ENCODE data around the gene PWWP2B. TPM values are rescaled to one million over a fixed set of nuclear protein-coding genes. Genes with fewer than 3 reads are reported as not detected.

PWWP2B gene
- total RNA-seq, 1 donor from 2014 or later = 7.6 TPM

GRCh38 chr10:132393695-132394181 is 3.3 kb upstream of the PWWP2B start:
- Mint-ChIP-seq H3K27ac (ENCODE audit: unreplicated experiment) (no peak overlapping the region), H3K4me3 (ENCODE audit: unreplicated experiment) (no peak overlapping the region), H3K27me3 (ENCODE audit: unreplicated experiment) (peaks cover 9% of the 10 kb centered on the region), H3K36me3 (ENCODE audit: low read depth, unreplicated experiment) (peaks cover 8% of the 10 kb centered on the region), H3K9me3 (ENCODE audit: unreplicated experiment) (no peaks in the 10 kb centered on the region), H3K4me1 (ENCODE audit: unreplicated experiment) (peaks cover 7% of the 10 kb centered on the region)
- no peak for TF ChIP-seq CTCF (IDR thresholded peaks at IDR 0.05; ENCODE audit: unreplicated experiment)
- DNase-seq (ENCODE audit: low spot score) = no peak

GRCh38 chr10:132394201-132394811 is 2.7 kb upstream of the PWWP2B start:
- DNase-seq (ENCODE audit: low spot score) = no peak
- Mint-ChIP-seq H3K9me3 (ENCODE audit: unreplicated experiment) (no peaks in the 10 kb centered on the region), H3K4me3 (ENCODE audit: unreplicated experiment) (no peak overlapping the region), H3K27me3 (ENCODE audit: unreplicated experiment) (peaks cover 9% of the 10 kb centered on the region), H3K36me3 (ENCODE audit: low read depth, unreplicated experiment) (peaks cover 8% of the 10 kb centered on the region), H3K4me1 (ENCODE audit: unreplicated experiment) (peaks cover 7% of the 10 kb centered on the region), H3K27ac (ENCODE audit: unreplicated experiment) (no peak overlapping the region)
- TF ChIP-seq CTCF (IDR thresholded peaks at IDR 0.05; ENCODE audit: unreplicated experiment) = no peak

- Mint-ChIP-seq H3K27me3 (ENCODE audit: unreplicated experiment) (peaks cover 12% of the 10 kb centered on the region), H3K4me1 (ENCODE audit: unreplicated experiment) (peaks cover 7% of the 10 kb centered on the region), H3K36me3 (ENCODE audit: low read depth, unreplicated experiment) (peaks cover 8% of the 10 kb centered on the region), H3K27ac (ENCODE audit: unreplicated experiment) (no peak overlapping the region), H3K9me3 (ENCODE audit: unreplicated experiment) (no peaks in the 10 kb centered on the region), H3K4me3 (ENCODE audit: unreplicated experiment) (peak overlapping the region; percentile 51)
- TF ChIP-seq CTCF (IDR thresholded peaks at IDR 0.05; ENCODE audit: unreplicated experiment) = no peak
- DNase-seq (ENCODE audit: low spot score) = no peak
Observed at GRCh38 chr10:132394936-132395703, 1.9 kb upstream of the PWWP2B start.

- Mint-ChIP-seq H3K27ac (ENCODE audit: unreplicated experiment) (no peak overlapping the region), H3K4me1 (ENCODE audit: unreplicated experiment) (peaks cover 7% of the 10 kb centered on the region), H3K27me3 (ENCODE audit: unreplicated experiment) (peaks cover 12% of the 10 kb centered on the region), H3K4me3 (ENCODE audit: unreplicated experiment) (no peak overlapping the region), H3K9me3 (ENCODE audit: unreplicated experiment) (no peaks in the 10 kb centered on the region), H3K36me3 (ENCODE audit: low read depth, unreplicated experiment) (peaks cover 8% of the 10 kb centered on the region)
- DNase-seq (ENCODE audit: low spot score) = peak; percentile 69
- no peak for TF ChIP-seq CTCF (IDR thresholded peaks at IDR 0.05; ENCODE audit: unreplicated experiment)
Observed at GRCh38 chr10:132395704-132396493, 1.1 kb upstream of the PWWP2B start.
